Superior temporal gyrus (tissue), 1 donor: ENCODE measurements around the gene SART1.
"Not testable (repeated sequence)": the region's sequence is repeated elsewhere in the genome, so short reads cannot be mapped to it uniquely, and the experiment has no call there.

ENCODE experiments used
- DNase-seq: peaks from one replicate; pipeline ENCODE4 v3.0.0-alpha.2; 2016; ENCODE audit errors: extremely low spot score

SART1 gene

GRCh38 chr11:65934014-65934413 is 27.5 kb upstream of the SART1 start:
- peak; percentile 13 for DNase-seq

DNA sequence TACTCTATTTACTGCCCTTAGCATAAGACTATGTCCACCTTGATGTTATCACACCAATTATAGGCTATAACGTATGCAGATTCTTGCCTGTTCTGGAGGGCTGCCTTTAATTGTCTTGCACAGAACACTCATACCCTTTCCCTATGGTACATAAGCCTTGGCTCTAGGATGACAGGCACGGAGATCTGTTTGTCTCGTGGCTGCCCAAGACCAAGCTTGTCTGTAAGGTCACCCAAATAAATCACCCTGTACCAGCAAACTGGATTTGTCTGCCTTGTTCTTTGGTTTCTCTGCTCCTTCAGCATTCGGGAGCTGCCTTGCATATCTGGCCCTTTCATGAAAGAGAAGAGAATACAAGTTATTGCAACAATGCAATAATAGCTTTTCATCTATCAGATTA is 23.8 kb upstream of the SART1 start:
- no peak for DNase-seq

- no peak for DNase-seq
Measured at GRCh38 chr11:65941720-65942310, 19.7 kb upstream of the SART1 start.

DNA sequence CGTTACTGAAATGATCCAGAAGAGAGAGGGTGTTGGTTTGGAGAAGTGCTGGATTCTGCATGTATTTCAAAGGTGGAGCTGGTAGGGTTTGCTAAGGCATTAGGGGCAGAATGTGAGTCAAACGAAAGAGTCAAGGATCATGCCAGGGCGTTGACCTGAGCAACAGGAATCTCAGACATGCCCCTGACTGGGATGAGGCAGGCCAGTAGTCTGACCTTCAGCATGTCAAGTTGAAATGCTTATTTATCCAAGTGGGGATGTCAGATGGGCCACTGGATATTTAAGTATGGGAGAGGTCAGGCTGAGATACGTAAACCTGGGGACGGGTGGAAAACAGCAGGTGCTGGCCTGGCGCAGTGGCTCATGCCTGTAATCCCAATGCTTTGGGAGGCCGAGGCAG is 19.0 kb upstream of the SART1 start:
- DNase-seq, result no peak

GRCh38 chr11:65944191-65944590 is 17.3 kb upstream of the SART1 start:
- DNase-seq, result no peak

DNA sequence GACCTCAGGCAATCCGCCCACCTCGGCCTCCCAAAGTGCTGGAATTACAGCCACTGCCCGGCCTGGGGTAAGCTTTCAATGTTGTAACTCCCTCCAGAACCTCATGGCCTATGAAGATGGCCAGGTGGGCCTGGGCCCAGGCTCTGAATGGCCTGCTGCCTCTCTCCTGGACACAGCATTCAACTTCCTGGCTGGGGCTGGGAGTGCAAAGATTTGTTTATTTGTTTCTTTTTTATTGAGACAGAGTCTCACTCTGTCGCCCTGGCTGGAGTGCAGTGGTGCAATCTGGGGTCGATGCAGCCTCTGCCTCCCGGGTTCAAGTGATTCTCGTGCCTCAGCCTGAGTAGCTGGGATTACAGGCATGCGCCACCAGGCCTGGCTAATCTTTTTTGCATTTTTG is 16.8 kb upstream of the SART1 start:
- no peak for DNase-seq

DNA sequence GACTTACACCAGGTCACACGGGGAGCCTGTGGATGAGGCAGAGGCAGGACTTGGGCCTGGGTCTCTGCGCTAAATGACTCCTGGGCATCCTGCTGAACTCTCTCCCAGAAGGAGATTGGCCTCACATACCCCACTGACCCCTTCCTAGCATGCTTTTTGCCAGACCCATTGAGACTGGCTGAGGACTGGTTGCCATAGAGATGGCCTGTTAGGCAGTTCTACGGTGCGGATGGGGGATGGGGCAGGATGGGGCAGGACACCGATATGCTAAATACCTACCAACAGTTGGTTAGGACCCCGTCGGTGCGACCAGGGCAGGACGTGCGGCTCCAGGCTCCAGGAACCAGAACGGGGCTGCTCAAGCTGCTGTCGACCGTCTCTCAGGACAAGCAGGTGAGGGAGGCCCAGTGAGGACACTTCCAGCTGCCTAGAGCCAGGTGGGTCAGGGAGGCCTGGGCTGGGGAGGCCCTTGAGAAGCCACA is 16.1 kb upstream of the SART1 start, which contains the start of gene TSGA10IP:
Gene TSGA10IP (plus strand): TSS at position 51 of the 482 bp plus-strand sequence. CDS start 196 bp downstream, at position 247.
- no peak for DNase-seq

GRCh38 chr11:65945941-65946558 is 15.5 kb upstream of the SART1 start:
- DNase-seq, result no peak

DNA sequence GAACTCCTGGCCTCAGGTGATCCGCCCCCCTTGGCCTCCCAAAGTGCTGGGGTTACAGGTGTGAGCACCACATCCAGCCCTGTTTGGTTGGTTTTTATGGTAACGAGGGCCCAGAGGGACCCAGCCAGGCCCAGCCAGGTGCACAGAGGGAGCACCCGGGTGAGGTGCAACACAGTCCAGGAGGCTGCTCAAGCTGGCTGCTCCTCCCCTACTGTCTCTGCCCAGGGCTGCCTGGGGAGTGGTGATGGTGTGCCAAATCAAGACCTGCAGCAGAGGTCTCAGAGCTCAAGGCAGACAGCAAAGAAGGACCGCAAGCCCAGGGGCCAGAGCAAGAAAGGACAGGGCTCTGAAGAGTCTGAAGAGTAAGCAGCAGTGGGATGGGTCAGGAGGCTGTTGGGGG is 14.9 kb upstream of the SART1 start:
- no peak for DNase-seq

DNA sequence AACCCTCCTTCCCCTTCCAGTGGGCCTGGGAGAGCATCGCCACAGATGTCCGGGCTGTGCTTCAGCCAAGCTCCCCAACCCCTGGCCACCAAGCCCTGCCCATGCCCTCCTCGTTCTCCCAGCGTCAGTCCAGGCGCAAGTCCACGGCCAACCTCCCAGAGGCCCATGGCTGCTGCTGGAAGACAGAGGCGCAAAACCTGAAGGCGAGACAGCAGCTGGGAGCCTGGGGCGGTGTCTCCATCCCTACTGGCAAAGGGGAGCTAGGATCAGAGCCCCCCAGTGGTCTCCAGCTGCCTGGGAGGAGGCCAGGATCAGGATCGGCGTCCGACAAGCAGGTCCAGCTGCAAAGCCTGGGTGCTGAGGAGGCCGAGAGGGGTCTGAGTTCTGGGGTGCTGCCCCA is 14.4 kb upstream of the SART1 start:
- no peak for DNase-seq

- no peak for DNase-seq
Measured at GRCh38 chr11:65947603-65948125, 13.9 kb upstream of the SART1 start.

DNA sequence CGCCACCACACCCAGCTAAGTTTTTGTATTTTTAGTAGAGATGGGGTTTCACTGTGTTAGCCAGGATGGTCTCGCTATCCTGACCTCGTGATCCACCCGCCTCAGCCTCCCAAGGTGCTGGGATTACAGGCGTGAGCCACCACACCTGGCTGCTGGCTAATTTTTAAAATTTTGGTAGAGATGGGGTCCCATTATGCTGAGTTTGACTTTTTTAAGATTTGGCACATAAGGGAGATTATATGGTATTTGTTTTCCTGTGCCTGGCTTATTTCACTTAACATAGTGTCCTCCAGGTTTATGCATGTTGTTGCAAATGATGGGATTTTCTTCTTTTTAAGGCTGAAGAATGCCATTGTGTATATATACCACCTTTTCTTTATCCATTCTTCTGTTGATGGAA is 10.8 kb upstream of the SART1 start:
- not testable (repeated sequence) for DNase-seq

GRCh38 chr11:65951641-65952040 is 9.9 kb upstream of the SART1 start:
- DNase-seq, result not testable (repeated sequence)

- no peak for DNase-seq
Measured at GRCh38 chr11:65952052-65952521, 9.4 kb upstream of the SART1 start.

DNA sequence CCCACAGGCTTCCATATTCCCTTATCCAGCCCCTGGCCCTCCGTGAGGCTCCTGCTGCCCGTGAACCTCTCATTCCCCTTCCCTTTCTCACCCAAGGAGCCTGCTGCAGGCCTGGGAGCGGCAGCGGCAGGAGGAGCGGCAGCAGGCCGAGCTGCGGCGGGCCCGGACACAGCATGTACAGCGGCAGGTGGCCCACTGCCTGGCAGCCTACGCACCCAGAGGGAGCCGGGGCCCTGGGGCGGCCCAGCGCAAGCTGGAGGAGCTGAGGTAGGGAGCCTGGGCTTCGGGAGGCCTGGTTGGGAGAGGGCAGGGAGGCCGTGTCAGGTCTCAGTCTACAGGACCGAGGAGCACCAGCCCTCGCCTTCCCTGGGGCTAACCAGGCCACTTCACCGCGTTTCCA is 8.1 kb upstream of the SART1 start:
- DNase-seq, result no peak

- DNase-seq, result no peak
Measured at GRCh38 chr11:65954771-65955170, 6.8 kb upstream of the SART1 start.

DNA sequence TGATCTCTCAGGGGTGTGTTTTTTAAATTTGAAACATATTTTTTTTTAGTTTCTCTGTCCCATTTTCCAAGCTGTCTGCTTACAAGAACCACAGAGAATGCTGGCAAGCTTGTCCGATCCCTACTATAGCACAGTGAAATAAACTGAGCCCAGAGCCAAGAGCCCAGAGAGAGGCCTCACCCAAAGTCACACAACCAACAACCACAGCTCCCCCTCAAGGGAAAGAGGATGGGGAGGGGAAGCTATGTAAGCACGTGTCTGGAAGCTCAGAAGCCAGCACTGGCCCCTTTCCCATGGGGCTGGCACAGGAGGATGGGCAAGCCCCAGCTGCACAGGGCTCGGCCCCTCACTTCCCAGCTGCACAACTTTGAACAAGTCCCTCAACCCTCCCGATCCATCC is 3.2 kb upstream of the SART1 start:
- DNase-seq, result no peak

GRCh38 chr11:65958774-65959420 is 2.6 kb upstream of the SART1 start:
- DNase-seq, result no peak

GRCh38 chr11:65960824-65961266 is 689 bp upstream of the SART1 start:
- DNase-seq, result no peak

- DNase-seq, result no peak
Measured at GRCh38 chr11:65962141-65962564, 619 bp downstream of the SART1 start.

DNA sequence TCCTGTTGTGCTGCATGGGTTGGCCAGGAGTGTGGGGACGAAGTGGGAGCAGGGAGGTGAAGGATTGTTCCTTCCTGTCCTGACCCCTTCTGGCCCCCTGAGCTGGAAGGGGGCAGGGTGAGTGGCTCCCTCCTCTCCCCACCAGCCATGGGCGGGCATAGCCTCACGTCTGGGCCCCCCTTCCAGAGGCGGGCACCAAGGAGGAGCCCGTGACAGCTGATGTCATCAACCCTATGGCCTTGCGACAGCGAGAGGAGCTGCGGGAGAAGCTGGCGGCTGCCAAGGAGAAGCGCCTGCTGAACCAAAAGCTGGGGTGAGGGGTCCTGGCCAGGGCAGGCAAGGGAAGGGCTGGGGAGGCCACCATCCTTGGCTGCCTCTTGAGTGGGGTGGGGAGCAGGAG is 3.4 kb downstream of the SART1 start:
- no peak for DNase-seq

- no peak for DNase-seq
Measured at GRCh38 chr11:65965986-65966762, 4.6 kb downstream of the SART1 start.
